Astrocyte (in vitro differentiated cells and primary cell): ENCODE measurements around the gene CTIF. TPM values are rescaled to one million over a fixed set of nuclear protein-coding genes. Genes with fewer than 3 reads are reported as not detected.

Experiments
- DNase-seq: peaks from one replicate; pipeline ENCODE4 v3.0.0-alpha.2; 2010; ENCODE audit warnings: low read depth
- FAIRE-seq: peaks from 2 replicates; lab custom pipeline; 2011; peaks lifted over from hg19 to GRCh38; lab: Jason Lieb, UNC
- H2AFZ ChIP-seq: 2 replicates; pipeline ENCODE4 v1.6.0; 2012; ENCODE audit warnings: low read depth, low read length, inconsistent platforms
- H3K27ac ChIP-seq: 2 replicates; pipeline ENCODE4 v1.5.1; 2011; ENCODE audit warnings: low read depth, low read length, inconsistent platforms
- H3K27me3 ChIP-seq: 2 replicates; pipeline ENCODE4 v1.6.0; 2011; ENCODE audit warnings: low read length, inconsistent platforms; ENCODE audit not compliant: insufficient read depth
- H3K36me3 ChIP-seq: 2 replicates; pipeline ENCODE4 v1.5.1; 2011; ENCODE audit warnings: low read length, inconsistent platforms; ENCODE audit not compliant: insufficient read depth
- H3K4me1 ChIP-seq: 2 replicates; pipeline ENCODE4 v1.5.1; 2011; ENCODE audit warnings: low read length, inconsistent platforms; ENCODE audit not compliant: insufficient read depth
- H3K4me2 ChIP-seq: 2 replicates; pipeline ENCODE4 v1.6.0; 2012; ENCODE audit warnings: low read length, inconsistent platforms
- H3K4me3 ChIP-seq: 2 replicates; pipeline ENCODE4 v1.5.1; 2011; ENCODE audit warnings: low read depth, mild to moderate bottlenecking, low read length, inconsistent platforms; ENCODE audit not compliant: insufficient read depth
- H3K79me2 ChIP-seq: 2 replicates; pipeline ENCODE4 v1.6.0; 2012; ENCODE audit warnings: mild to moderate bottlenecking, low read length, inconsistent platforms; ENCODE audit not compliant: insufficient read depth
- H3K9ac ChIP-seq: 2 replicates; pipeline ENCODE4 v1.6.0; 2012; ENCODE audit warnings: mild to moderate bottlenecking, low read length, inconsistent platforms
- H3K9me3 ChIP-seq: 2 replicates; pipeline ENCODE4 v1.5.1; 2012; ENCODE audit warnings: low read depth, mild to moderate bottlenecking, low read length, inconsistent platforms; ENCODE audit not compliant: insufficient read depth
- H4K20me1 ChIP-seq: 2 replicates; pipeline ENCODE4 v1.6.0; 2012; ENCODE audit warnings: low read length, inconsistent platforms; ENCODE audit not compliant: insufficient read depth
- H3K27ac Mint-ChIP-seq: one replicate; pipeline ENCODE4 v1.8.0; 2021; ENCODE audit warnings: mild to moderate bottlenecking, mixed read lengths; ENCODE audit not compliant: unreplicated experiment
- H3K27me3 Mint-ChIP-seq: one replicate; pipeline ENCODE4 v1.8.0; 2021; ENCODE audit warnings: low read depth, mixed read lengths; ENCODE audit not compliant: unreplicated experiment
- H3K36me3 Mint-ChIP-seq: one replicate; pipeline ENCODE4 v1.8.0; 2021; ENCODE audit warnings: low read depth, mixed read lengths; ENCODE audit not compliant: unreplicated experiment
- H3K4me1 Mint-ChIP-seq: one replicate; pipeline ENCODE4 v1.8.0; 2021; ENCODE audit warnings: low read depth, mixed read lengths; ENCODE audit not compliant: unreplicated experiment
- H3K4me3 Mint-ChIP-seq: one replicate; pipeline ENCODE4 v1.8.0; 2021; ENCODE audit warnings: mild to moderate bottlenecking, moderate library complexity, mixed read lengths; ENCODE audit not compliant: unreplicated experiment
- H3K9me3 Mint-ChIP-seq: one replicate; pipeline ENCODE4 v1.8.0; 2021; ENCODE audit warnings: mild to moderate bottlenecking, mixed read lengths; ENCODE audit not compliant: unreplicated experiment
- CTCF ChIP-seq: IDR thresholded peaks from 2 replicates; pipeline ENCODE4 v1.5.1; 2011; ENCODE audit warnings: low read depth, mild to moderate bottlenecking, inconsistent platforms, low read length, moderate library complexity; ENCODE audit not compliant: insufficient read depth
- EZH2 ChIP-seq: IDR thresholded peaks from 2 replicates; pipeline ENCODE4 v1.6.1; 2012; ENCODE audit warnings: mild to moderate bottlenecking, low read length, inconsistent platforms; ENCODE audit not compliant: insufficient read depth
- total RNA-seq: library from RNA; stranded (reverse); gene quantifications from 2 replicates; pipeline ENCODE4 v1.2.1, GENCODE V29; 2021

Gene CTIF
- total RNA-seq, 1 donor from 2014 or later: 101 TPM

GRCh38 chr18:48827291-48828193 lies 288.7 kb downstream of the CTIF start:
- peak; percentile 75 for FAIRE-seq
- Histone ChIP-seq H3K36me3 (no peaks in the 10 kb centered on the region), H3K27ac (peak overlapping the region; percentile 53), H3K9ac (peak overlapping the region; percentile 51), H3K4me1 (peaks cover 56% of the 10 kb centered on the region), H4K20me1 (no peaks in the 10 kb centered on the region), H3K4me2 (peak overlapping the region; percentile 77), H3K27me3 (no peaks in the 10 kb centered on the region), H3K79me2 (peaks cover 11% of the 10 kb centered on the region), H3K4me3 (peak overlapping the region; percentile 28), H2AFZ (no peak overlapping the region), H3K9me3 (no peaks in the 10 kb centered on the region)
- Mint-ChIP-seq H3K4me3 (peak overlapping the region; percentile 27), H3K4me1 (peaks cover 68% of the 10 kb centered on the region), H3K27me3 (no peaks in the 10 kb centered on the region), H3K27ac (peak overlapping the region; percentile 88), H3K36me3 (peaks cover 37% of the 10 kb centered on the region), H3K9me3 (peaks cover 8% of the 10 kb centered on the region)
- peak; percentile 68 for DNase-seq
- TF ChIP-seq CTCF (no peak), EZH2 (no peak)

GRCh38 chr18:48828194-48828545 lies 289.3 kb downstream of the CTIF start:
- Mint-ChIP-seq H3K4me1 (peaks cover 74% of the 10 kb centered on the region), H3K9me3 (peaks cover 8% of the 10 kb centered on the region), H3K27ac (peak overlapping the region; percentile 88), H3K27me3 (no peaks in the 10 kb centered on the region), H3K36me3 (peaks cover 32% of the 10 kb centered on the region), H3K4me3 (peak overlapping the region; percentile 27)
- Histone ChIP-seq H3K4me2 (peak overlapping the region; percentile 77), H3K4me3 (peak overlapping the region; percentile 28), H3K9me3 (no peaks in the 10 kb centered on the region), H3K4me1 (peaks cover 63% of the 10 kb centered on the region), H3K36me3 (no peaks in the 10 kb centered on the region), H3K27ac (peak overlapping the region; percentile 53), H2AFZ (no peak overlapping the region), H3K27me3 (no peaks in the 10 kb centered on the region), H3K9ac (peak overlapping the region; percentile 51), H4K20me1 (no peaks in the 10 kb centered on the region), H3K79me2 (peaks cover 11% of the 10 kb centered on the region)
- DNase-seq: no peak
- TF ChIP-seq EZH2: no peak
- no peak for TF ChIP-seq CTCF
- no peak for FAIRE-seq
